HepG2 (cell line): ENCODE data around the gene ICE2. TPM values are rescaled to one million over a fixed set of nuclear protein-coding genes. Genes with fewer than 3 reads are reported as not detected.
A peak's percentile ranks its signal among the peaks of the same experiment; 100 is the strongest.

Source experiments
- IKZF4 ChIP-seq: sonication (generic); formaldehyde crosslinking; IDR thresholded peaks from 2 replicates; pipeline ENCODE4 v1.5.1; 2020; ENCODE audit warnings: borderline replicate concordance, mild to moderate bottlenecking, low read depth, missing genetic modification reagents; ENCODE audit errors: not compliant biosample characterization
- NCOA2 ChIP-seq: sonication (generic); formaldehyde crosslinking; IDR thresholded peaks from 2 replicates; pipeline ENCODE4 v1.8.0; 2022; ENCODE audit warnings: inconsistent platforms
- SAP130 ChIP-seq: IDR thresholded peaks from 2 replicates; pipeline ENCODE4 v1.6.1; 2016; ENCODE audit warnings: low read depth
- SPEN ChIP-seq: sonication (generic); formaldehyde crosslinking; IDR thresholded peaks from 2 replicates; pipeline ENCODE4 v1.5.1; 2020; ENCODE audit warnings: low read depth, mild to moderate bottlenecking, missing genetic modification reagents
- ZBTB38 ChIP-seq: sonication (generic); formaldehyde crosslinking; IDR thresholded peaks from 2 replicates; pipeline ENCODE4 v1.5.1; 2020; ENCODE audit warnings: mild to moderate bottlenecking, missing genetic modification reagents
- ZNF281 ChIP-seq: sonication (generic); formaldehyde crosslinking; IDR thresholded peaks from 2 replicates; pipeline ENCODE4 v1.4.0; 2020; ENCODE audit warnings: missing genetic modification reagents, borderline replicate concordance
- ZNF451 ChIP-seq: sonication (generic); formaldehyde crosslinking; IDR thresholded peaks from 2 replicates; pipeline ENCODE4 v1.5.0; 2020; ENCODE audit warnings: mild to moderate bottlenecking, missing genetic modification reagents
- ZNF614 ChIP-seq: IDR thresholded peaks from 2 replicates; pipeline ENCODE4 v1.6.1; 2018; ENCODE audit warnings: missing biosample characterization, missing genetic modification reagents, inconsistent platforms, borderline replicate concordance
- ZNF687 ChIP-seq: sonication (generic); formaldehyde crosslinking; IDR thresholded peaks from 2 replicates; pipeline ENCODE4 v1.5.1; 2020; ENCODE audit warnings: mild to moderate bottlenecking, missing genetic modification reagents, moderate library complexity
- polyA plus RNA-seq, 8 experiments: library from polyadenylated mRNA; depleted of rRNA in 3 of 8; stranded (reverse) in 7 of 8; unstranded in 1 of 8; fragments of >200 nt; fragmentation: Illumina TruSeq in 4 of 8; extraction: Trizol in 4 of 8; gene quantifications; 2 replicates each; pipeline versions ENCODE4 v1.2.1 to v1.2.3, GENCODE V29; 2011 to 2016; ENCODE audit warnings: low read depth in 4 of 8, missing spikeins in 1 of 8, mixed read lengths in 1 of 8; ENCODE audit not compliant: insufficient read depth in 1 of 8
- total RNA-seq, 5 experiments: library from RNA; depleted of rRNA; stranded (reverse); fragments of >200 nt; fragmentation: Illumina TruSeq; extraction: Trizol; gene quantifications; 2 replicates each; pipeline ENCODE4 v1.2.3, GENCODE V29; 2016; ENCODE audit warnings: low read depth in 1 of 5
- TF ChIP-seq, protein P1 (sequence below): sonication (generic); formaldehyde crosslinking; IDR thresholded peaks from 2 replicates; pipeline ENCODE4 v1.5.1; 2020; ENCODE audit warnings: mild to moderate bottlenecking, missing genetic modification reagents, borderline replicate concordance
- TF ChIP-seq, protein P2 (sequence below): sonication (generic); formaldehyde crosslinking; IDR thresholded peaks from 2 replicates; pipeline ENCODE4 v1.4.0; 2020; ENCODE audit warnings: mild to moderate bottlenecking, low read depth, missing genetic modification reagents

ICE2 gene
- total and polyA plus RNA-seq, 2 of the 13 experiments (the other 11 are each of a cell fraction or from before 2014, with no cell fraction given), result 24.8 to 26.4 TPM

DNA sequence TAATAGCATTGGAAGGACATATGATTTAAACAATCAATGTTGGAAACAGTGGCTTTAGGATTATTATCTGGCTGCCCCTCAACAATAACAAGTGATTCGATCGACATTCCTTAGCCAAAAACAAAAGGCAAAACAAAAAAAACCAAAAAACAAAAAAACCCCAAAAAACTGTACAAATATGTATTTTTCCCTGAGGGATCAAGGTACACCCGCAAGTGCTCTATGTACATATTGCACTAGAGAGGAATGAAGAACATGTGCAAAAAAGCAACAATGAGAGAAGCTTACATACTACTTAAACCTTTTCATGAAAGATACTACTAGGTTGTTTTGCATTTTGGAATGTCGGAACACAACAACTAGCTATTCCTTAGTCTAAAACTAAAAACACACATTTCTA is 14.2 kb upstream of the ICE2 start (continued):
- TF ChIP-seq, protein P1, sequence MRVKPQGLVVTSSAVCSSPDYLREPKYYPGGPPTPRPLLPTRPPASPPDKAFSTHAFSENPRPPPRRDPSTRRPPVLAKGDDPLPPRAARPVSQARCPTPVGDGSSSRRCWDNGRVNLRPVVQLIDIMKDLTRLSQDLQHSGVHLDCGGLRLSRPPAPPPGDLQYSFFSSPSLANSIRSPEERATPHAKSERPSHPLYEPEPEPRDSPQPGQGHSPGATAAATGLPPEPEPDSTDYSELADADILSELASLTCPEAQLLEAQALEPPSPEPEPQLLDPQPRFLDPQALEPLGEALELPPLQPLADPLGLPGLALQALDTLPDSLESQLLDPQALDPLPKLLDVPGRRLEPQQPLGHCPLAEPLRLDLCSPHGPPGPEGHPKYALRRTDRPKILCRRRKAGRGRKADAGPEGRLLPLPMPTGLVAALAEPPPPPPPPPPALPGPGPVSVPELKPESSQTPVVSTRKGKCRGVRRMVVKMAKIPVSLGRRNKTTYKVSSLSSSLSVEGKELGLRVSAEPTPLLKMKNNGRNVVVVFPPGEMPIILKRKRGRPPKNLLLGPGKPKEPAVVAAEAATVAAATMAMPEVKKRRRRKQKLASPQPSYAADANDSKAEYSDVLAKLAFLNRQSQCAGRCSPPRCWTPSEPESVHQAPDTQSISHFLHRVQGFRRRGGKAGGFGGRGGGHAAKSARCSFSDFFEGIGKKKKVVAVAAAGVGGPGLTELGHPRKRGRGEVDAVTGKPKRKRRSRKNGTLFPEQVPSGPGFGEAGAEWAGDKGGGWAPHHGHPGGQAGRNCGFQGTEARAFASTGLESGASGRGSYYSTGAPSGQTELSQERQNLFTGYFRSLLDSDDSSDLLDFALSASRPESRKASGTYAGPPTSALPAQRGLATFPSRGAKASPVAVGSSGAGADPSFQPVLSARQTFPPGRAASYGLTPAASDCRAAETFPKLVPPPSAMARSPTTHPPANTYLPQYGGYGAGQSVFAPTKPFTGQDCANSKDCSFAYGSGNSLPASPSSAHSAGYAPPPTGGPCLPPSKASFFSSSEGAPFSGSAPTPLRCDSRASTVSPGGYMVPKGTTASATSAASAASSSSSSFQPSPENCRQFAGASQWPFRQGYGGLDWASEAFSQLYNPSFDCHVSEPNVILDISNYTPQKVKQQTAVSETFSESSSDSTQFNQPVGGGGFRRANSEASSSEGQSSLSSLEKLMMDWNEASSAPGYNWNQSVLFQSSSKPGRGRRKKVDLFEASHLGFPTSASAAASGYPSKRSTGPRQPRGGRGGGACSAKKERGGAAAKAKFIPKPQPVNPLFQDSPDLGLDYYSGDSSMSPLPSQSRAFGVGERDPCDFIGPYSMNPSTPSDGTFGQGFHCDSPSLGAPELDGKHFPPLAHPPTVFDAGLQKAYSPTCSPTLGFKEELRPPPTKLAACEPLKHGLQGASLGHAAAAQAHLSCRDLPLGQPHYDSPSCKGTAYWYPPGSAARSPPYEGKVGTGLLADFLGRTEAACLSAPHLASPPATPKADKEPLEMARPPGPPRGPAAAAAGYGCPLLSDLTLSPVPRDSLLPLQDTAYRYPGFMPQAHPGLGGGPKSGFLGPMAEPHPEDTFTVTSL, result peak; percentile 61; the same call in 1 of the 2 replicates
- TF ChIP-seq IKZF4 (CRISPR knock-in tag) (no peak), ZNF451 (CRISPR knock-in tag) (no peak), SAP130 (CRISPR knock-in tag) (peak; percentile 38; the same call in 1 of the 2 replicates), SPEN (CRISPR knock-in tag) (no peak), ZNF614 (CRISPR knock-in tag) (no peak), ZNF687 (CRISPR knock-in tag) (no peak), ZNF281 (CRISPR knock-in tag) (no peak), ZBTB38 (CRISPR knock-in tag) (no peak), NCOA2 (CRISPR knock-in tag) (peak; percentile 30; the same call in 1 of the 2 replicates)
- TF ChIP-seq, protein P2, sequence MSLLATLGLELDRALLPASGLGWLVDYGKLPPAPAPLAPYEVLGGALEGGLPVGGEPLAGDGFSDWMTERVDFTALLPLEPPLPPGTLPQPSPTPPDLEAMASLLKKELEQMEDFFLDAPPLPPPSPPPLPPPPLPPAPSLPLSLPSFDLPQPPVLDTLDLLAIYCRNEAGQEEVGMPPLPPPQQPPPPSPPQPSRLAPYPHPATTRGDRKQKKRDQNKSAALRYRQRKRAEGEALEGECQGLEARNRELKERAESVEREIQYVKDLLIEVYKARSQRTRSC, result no peak
